ENCODE measurements around the gene FANCG. TPM values are rescaled to one million over a fixed set of nuclear protein-coding genes. Genes with fewer than 3 reads are reported as not detected.

The FANCG gene
- total RNA-seq, 2 donors from 2014 or later: 2.2 to 19.1 TPM

- Histone ChIP-seq H3K4me1 (ENCODE audit: control insufficient read depth in 1 of 2, low read depth in 2 of 2) (peaks cover 13 to 20% of the 10 kb centered on the region in 2 donors), H3K36me3 (peaks cover 37% of the 10 kb centered on the region), H3K27ac (peak overlapping the region; percentile 83 to 84), H3K9me3 (no peaks in the 10 kb centered on the region), H3K27me3 (replicated peaks; ENCODE audit: insufficient read depth) (no peaks in the 10 kb centered on the region), H3K4me3 (peak overlapping the region; percentile 87)
- DNase-seq (ENCODE audit: low spot score): no peak
- no peak for ATAC-seq (ENCODE audit: insufficient number of reproducible peaks, low FRiP score, low read depth)
- no peak for TF ChIP-seq CTCF (IDR thresholded peaks at IDR 0.05)
These were observed 22.7 kb upstream of the FANCG start for GRCh38 chr9:35102465-35102768.

GRCh38 chr9:35097573-35097972 lies 17.8 kb upstream of the FANCG start:
- ATAC-seq (ENCODE audit: insufficient number of reproducible peaks, low FRiP score, low read depth) (no peak), DNase-seq (ENCODE audit: low spot score) (no peak)
- H3K4me1 ChIP-seq (ENCODE audit: control insufficient read depth in 1 of 2, low read depth in 2 of 2): peaks cover 11 to 23% of the 10 kb centered on the region in 2 donors
- TF ChIP-seq CTCF (IDR thresholded peaks at IDR 0.05): no peak
- no peaks in the 10 kb centered on the region for H3K9me3 ChIP-seq
- no peak overlapping the region for H3K4me3 ChIP-seq
- H3K27ac ChIP-seq: no peak overlapping the region
- peaks cover 14% of the 10 kb centered on the region for H3K36me3 ChIP-seq
- H3K27me3 ChIP-seq (replicated peaks; ENCODE audit: insufficient read depth): no peaks in the 10 kb centered on the region

GRCh38 chr9:35096035-35096849 lies 16.5 kb upstream of the FANCG start, which contains the start of gene PIGO:
Gene PIGO (minus strand): TSS chr9:35096591. CDS start chr9:35095565, 1,026 bp downstream.
- peaks cover 4 to 13% of the 10 kb centered on the region in 2 donors for H3K4me1 ChIP-seq (ENCODE audit: control insufficient read depth in 1 of 2, low read depth in 2 of 2)
- TF ChIP-seq CTCF (IDR thresholded peaks at IDR 0.05): peak; percentile 75
- peak within 1 kb of the TSS; percentile 94 to 95 for H3K27ac ChIP-seq
- ATAC-seq (ENCODE audit: insufficient number of reproducible peaks, low FRiP score, low read depth) (peak; percentile 86), DNase-seq (ENCODE audit: low spot score) (peak; percentile 58)
- peak within 1 kb of the TSS; percentile 82 for H3K4me3 ChIP-seq
- peaks cover 22% of the 10 kb centered on the region for H3K36me3 ChIP-seq
- H3K27me3 ChIP-seq (replicated peaks; ENCODE audit: insufficient read depth): no peaks in the 10 kb centered on the region
- no peaks in the 10 kb centered on the region for H3K9me3 ChIP-seq

- no peaks in the 10 kb centered on the region for H3K9me3 ChIP-seq
- no peak overlapping the region for H3K27ac ChIP-seq
- no peak for ATAC-seq (ENCODE audit: insufficient number of reproducible peaks, low FRiP score, low read depth)
- peaks cover 41% of the 10 kb centered on the region for H3K36me3 ChIP-seq
- peaks cover 4 to 13% of the 10 kb centered on the region in 2 donors for H3K4me1 ChIP-seq (ENCODE audit: control insufficient read depth in 1 of 2, low read depth in 2 of 2)
- DNase-seq (ENCODE audit: low spot score): no peak
- H3K27me3 ChIP-seq (replicated peaks; ENCODE audit: insufficient read depth): no peaks in the 10 kb centered on the region
- TF ChIP-seq CTCF (IDR thresholded peaks at IDR 0.05): no peak
- H3K4me3 ChIP-seq: no peak overlapping the region
These were observed 11.8 kb upstream of the FANCG start for GRCh38 chr9:35091536-35091935.

- Histone ChIP-seq H3K27me3 (replicated peaks; ENCODE audit: insufficient read depth) (no peaks in the 10 kb centered on the region), H3K4me1 (ENCODE audit: control insufficient read depth in 1 of 2, low read depth in 2 of 2) (no peaks in the 10 kb centered on the region), H3K4me3 (no peak overlapping the region), H3K9me3 (no peaks in the 10 kb centered on the region), H3K36me3 (peaks cover 41% of the 10 kb centered on the region), H3K27ac (no peak overlapping the region)
- no peak for TF ChIP-seq CTCF (IDR thresholded peaks at IDR 0.05)
- no peak for DNase-seq (ENCODE audit: low spot score)
- no peak for ATAC-seq (ENCODE audit: insufficient number of reproducible peaks, low FRiP score, low read depth)
These were observed 9.7 kb upstream of the FANCG start for GRCh38 chr9:35089434-35089833.
